Central memory CD8-positive, alpha-beta T cell (primary cell): ENCODE data around the gene ZNF132.
A peak's percentile ranks its signal among the peaks of the same experiment; 100 is the strongest.
"Not testable (repeated sequence)": the region's sequence is repeated elsewhere in the genome, so short reads cannot be mapped to it uniquely, and the experiment has no call there.

ENCODE experiments used
- ATAC-seq: fragments of 150-1000 bp; cut with Tn5 transposase; replicated peaks from 2 replicates; pipeline ENCODE4 v1.10.0; 2022; ENCODE audit warnings: mild to moderate bottlenecking, moderate FRiP score, moderate number of reproducible peaks; ENCODE audit not compliant: poor library complexity, severe bottlenecking; ENCODE audit errors: extremely low read depth
- DNase-seq, 2 donors: peaks; one replicate each; pipeline ENCODE4 v3.0.0; 2021; ENCODE audit warnings: low spot score in 2 of 2
- H3K27ac Mint-ChIP-seq: one replicate; pipeline ENCODE4 v1.8.0; 2022; ENCODE audit warnings: low read depth, mild to moderate bottlenecking, moderate library complexity, mixed read lengths
- H3K27me3 Mint-ChIP-seq: one replicate; pipeline ENCODE4 v1.8.0; 2022; ENCODE audit warnings: mixed read lengths
- H3K36me3 Mint-ChIP-seq: one replicate; pipeline ENCODE4 v1.8.0; 2022; ENCODE audit warnings: mild to moderate bottlenecking, moderate library complexity, mixed read lengths; ENCODE audit not compliant: insufficient read depth
- H3K4me1 Mint-ChIP-seq: one replicate; pipeline ENCODE4 v1.8.0; 2022; ENCODE audit warnings: mixed read lengths
- H3K4me3 Mint-ChIP-seq: one replicate; pipeline ENCODE4 v1.8.0; 2022; ENCODE audit warnings: mild to moderate bottlenecking, moderate library complexity, mixed read lengths
- H3K9me3 Mint-ChIP-seq: one replicate; pipeline ENCODE4 v1.8.0; 2022; ENCODE audit warnings: mixed read lengths

ZNF132 gene

DNA sequence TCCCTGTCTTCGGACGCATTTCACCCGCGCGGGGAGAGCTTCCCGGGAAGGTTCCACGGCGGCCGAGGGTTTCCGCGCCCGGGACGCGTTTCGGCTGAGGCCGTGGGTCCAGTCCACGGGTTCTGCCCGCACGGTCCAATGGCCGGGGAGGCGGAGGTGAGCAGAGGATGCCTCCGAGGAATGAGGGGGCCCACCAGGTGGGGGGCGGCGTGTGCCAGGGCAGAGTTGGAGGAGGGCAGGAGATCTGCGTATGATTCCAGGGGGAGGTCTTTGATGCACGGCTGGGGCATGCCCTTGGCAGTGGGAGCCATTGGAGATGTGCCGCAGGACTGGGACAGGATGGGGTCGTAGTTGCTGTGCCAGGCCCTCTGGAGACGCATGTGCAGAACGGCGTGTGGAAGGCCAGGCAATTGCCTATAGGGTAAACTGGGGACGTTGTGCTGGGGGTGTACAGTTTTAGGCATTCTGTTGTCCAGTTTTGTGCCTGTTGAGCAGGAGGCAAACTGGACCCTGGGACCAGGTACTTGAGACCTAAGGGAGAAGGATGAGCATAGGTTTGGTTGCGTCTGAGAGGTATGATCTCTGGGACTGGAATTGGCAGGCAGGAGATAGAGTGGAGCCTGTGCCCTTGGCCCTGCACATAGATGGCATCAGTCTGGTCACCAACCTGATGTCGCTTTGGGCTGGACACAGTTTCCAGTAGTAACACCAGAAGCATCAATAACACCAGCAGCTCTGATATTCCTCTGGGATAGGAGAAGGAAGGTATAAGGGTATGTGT is 30.8 kb downstream of the ZNF132 start:
- Mint-ChIP-seq H3K27ac (no peak overlapping the region), H3K9me3 (no peaks in the 10 kb centered on the region), H3K36me3 (peaks cover 6% of the 10 kb centered on the region), H3K27me3 (no peaks in the 10 kb centered on the region), H3K4me3 (peak overlapping the region; percentile 91), H3K4me1 (peaks cover 41% of the 10 kb centered on the region)
- ATAC-seq (no peak), DNase-seq (no peak)

GRCh38 chr19:58408152-58409009 is 31.6 kb downstream of the ZNF132 start, which contains the start of gene ZNF584:
Gene ZNF584 (plus strand): TSS chr19:58408649. CDS start chr19:58409148, 499 bp downstream.
- Mint-ChIP-seq H3K27ac (peak within 1 kb of the TSS; percentile 97), H3K27me3 (no peaks in the 10 kb centered on the region), H3K36me3 (peaks cover 7% of the 10 kb centered on the region), H3K4me3 (peak within 1 kb of the TSS; percentile 91), H3K4me1 (peaks cover 41% of the 10 kb centered on the region), H3K9me3 (no peaks in the 10 kb centered on the region)
- DNase-seq (peak; percentile 84 to 86), ATAC-seq (peak; percentile 98)

GRCh38 chr19:58407658-58408151 is 32.2 kb downstream of the ZNF132 start:
- Mint-ChIP-seq H3K4me1 (peaks cover 41% of the 10 kb centered on the region), H3K9me3 (no peaks in the 10 kb centered on the region), H3K36me3 (peaks cover 7% of the 10 kb centered on the region), H3K4me3 (peak overlapping the region; percentile 91), H3K27me3 (no peaks in the 10 kb centered on the region), H3K27ac (peak overlapping the region; percentile 97)
- ATAC-seq (no peak), DNase-seq (no peak)

DNA sequence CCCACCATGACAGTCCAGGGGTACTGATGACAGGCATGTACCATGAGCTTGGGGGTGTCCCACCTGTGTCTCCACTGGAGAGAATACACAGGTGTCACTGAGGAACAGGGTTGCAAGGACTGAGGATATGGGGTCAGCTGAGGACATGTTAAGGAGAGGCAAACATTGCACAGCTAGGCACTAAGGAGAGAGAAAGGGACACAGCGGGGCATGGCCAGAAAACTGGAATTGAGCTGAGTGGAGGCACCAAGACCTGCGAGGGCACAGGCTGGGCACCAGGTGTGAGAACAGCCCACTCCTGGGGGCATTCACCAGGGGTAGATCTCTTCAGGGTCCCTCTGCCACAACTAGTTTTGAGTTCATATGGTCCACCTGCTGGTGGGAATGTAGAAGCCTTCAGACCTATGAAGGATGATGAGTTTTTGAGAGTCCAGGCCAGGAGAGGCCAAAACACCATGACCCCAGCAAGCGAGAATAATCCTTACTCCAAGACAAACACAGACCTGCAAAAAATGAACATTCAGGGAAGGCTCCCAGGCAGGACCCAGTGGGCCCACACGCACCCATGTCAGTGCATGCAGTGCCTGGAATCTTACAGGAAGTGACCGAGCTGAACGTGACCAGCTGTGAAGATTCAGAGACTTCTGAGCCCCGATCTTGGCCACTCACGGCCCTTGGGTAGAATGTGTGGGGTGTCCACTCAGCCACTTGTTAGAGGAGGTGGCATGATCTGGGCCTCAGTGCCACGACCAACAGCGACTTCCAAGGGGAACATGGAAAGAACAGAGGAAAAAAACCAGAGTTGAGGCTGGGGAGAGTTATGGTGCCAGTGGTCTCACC is 32.9 kb downstream of the ZNF132 start:
- DNase-seq: no peak
- peaks cover 41% of the 10 kb centered on the region for H3K4me1 Mint-ChIP-seq
- H3K27me3 Mint-ChIP-seq: no peaks in the 10 kb centered on the region
- no peak for ATAC-seq
- H3K4me3 Mint-ChIP-seq: peak overlapping the region; percentile 91
- peak overlapping the region; percentile 97 for H3K27ac Mint-ChIP-seq
- H3K9me3 Mint-ChIP-seq: no peaks in the 10 kb centered on the region
- peaks cover 6% of the 10 kb centered on the region for H3K36me3 Mint-ChIP-seq

DNA sequence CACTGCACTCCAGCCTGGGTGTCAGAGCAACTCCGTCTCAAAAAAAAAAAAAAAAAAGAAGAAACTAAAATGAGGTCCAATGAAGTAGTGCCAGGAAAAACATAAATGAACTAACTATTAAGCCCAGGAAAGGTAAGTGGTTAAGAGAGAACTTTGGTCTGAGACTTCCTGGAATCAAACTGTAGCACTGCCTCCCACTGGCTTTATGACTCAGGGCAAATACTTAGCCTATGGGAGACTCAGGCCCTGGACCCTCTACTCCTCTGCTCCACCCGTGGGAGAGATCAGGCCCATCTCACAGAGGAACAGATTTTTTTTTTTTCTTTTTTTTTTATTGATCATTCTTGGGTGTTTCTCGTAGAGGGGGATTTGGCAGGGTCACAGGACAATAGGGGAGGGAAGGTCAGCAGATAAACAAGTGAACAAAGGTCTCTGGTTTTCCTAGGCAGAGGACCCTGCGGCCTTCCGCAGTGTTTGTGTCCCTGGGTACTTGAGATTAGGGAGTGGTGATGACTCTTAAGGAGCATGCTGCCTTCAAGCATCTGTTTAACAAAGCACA is 36.0 kb downstream of the ZNF132 start:
- peaks cover 11% of the 10 kb centered on the region for H3K36me3 Mint-ChIP-seq
- H3K4me1 Mint-ChIP-seq: peaks cover 36% of the 10 kb centered on the region
- not testable (repeated sequence) for H3K4me3 Mint-ChIP-seq, H3K9me3 Mint-ChIP-seq, H3K27me3 Mint-ChIP-seq, H3K27ac Mint-ChIP-seq, DNase-seq, ATAC-seq

- Mint-ChIP-seq H3K4me1 (peaks cover 17% of the 10 kb centered on the region), H3K27ac (peak overlapping the region; percentile 94), H3K4me3 (peak overlapping the region; percentile 80), H3K9me3 (no peaks in the 10 kb centered on the region), H3K36me3 (peaks cover 9% of the 10 kb centered on the region), H3K27me3 (no peaks in the 10 kb centered on the region)
- ATAC-seq: no peak
- no peak for DNase-seq
Measured at GRCh38 chr19:58401840-58402421, 38.0 kb downstream of the ZNF132 start.

DNA sequence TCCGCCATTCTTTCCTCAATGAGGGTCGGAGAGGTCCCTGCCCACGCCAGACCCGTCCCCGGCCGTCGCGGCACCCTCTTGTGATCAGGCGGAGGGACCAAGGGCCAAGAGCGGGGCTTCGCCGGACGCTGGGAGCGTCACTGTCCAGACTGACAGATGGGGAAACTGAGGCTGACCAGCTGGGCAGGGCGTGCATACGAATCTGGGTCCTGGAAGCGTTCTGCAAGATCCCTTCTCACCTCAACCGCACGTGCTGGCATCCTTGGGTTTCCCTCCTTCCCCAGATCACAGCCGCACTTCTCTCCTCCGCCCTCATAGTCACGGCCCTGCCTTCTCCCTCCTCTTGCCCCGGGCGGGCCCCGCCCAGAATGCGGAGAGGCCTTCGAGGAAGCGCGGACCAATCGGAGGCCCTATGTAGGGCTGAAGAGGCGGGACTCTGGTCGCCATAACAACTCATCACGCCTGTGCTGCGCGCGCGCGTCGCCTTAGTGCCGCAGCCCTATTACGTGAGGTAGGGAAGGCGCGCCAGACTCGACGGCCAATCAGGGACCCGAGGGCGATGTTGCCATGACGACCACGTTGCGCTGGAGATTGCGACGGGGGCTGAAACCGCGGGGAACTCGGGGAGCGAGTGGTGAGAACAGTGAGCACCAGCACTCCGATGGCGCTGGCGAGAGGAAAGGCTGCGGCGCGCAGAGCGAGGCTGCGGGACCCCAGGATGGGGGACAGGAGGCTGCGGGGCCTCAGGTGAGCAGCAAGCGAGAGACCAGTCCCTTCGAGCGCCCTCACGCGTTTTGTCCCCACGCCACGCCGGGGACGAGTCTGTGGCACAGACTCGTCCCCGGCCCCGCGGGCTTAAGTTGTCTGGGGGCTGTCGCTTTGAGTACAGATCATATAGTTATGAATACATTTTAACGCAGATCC is 38.8 kb downstream of the ZNF132 start:
- ATAC-seq (peak; percentile 98), DNase-seq (peak; percentile 98 to 99)
- peaks cover 7% of the 10 kb centered on the region for H3K36me3 Mint-ChIP-seq
- H3K4me1 Mint-ChIP-seq: peaks cover 9% of the 10 kb centered on the region
- H3K9me3 Mint-ChIP-seq: no peaks in the 10 kb centered on the region
- no peaks in the 10 kb centered on the region for H3K27me3 Mint-ChIP-seq
- H3K27ac Mint-ChIP-seq: peak overlapping the region; percentile 94
- peak overlapping the region; percentile 80 for H3K4me3 Mint-ChIP-seq

DNA sequence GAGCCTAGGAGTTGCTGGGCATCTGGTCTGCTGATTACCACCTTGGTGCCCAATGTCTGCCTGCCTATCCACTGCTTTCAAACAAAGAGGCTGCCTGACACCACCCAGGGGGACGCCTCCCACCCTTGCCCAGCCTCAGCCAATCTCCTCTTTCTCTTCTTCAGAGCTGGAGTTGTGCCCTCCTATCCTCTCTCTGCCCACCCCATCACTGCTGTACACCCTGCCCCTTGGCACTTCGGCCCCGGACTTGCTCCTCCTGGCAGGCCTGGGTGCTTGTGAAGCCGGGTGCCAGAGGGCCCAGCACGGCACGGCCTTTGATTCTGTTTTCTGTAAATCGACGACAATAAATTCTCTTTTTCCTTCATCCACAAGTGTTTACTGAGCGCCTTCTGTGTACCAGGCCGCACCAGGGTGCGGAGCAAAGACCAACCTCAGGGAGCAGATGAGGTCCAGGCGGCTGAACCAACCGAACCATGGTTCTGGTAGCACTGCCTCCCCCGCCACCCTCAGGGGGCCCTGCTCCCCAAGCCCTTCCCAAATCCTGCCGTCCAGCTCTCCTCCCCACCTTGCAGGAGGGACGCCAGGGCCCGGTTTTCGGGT is 39.5 kb downstream of the ZNF132 start:
- ATAC-seq (no peak), DNase-seq (no peak)
- Mint-ChIP-seq H3K27me3 (no peaks in the 10 kb centered on the region), H3K4me1 (peaks cover 9% of the 10 kb centered on the region), H3K27ac (peak overlapping the region; percentile 94), H3K36me3 (peaks cover 10% of the 10 kb centered on the region), H3K4me3 (peak overlapping the region; percentile 80), H3K9me3 (no peaks in the 10 kb centered on the region)

GRCh38 chr19:58399903-58400302 is 40.0 kb downstream of the ZNF132 start:
- DNase-seq (no peak), ATAC-seq (no peak)
- Mint-ChIP-seq H3K27me3 (no peaks in the 10 kb centered on the region), H3K27ac (peak overlapping the region; percentile 94), H3K9me3 (no peaks in the 10 kb centered on the region), H3K4me1 (peaks cover 9% of the 10 kb centered on the region), H3K4me3 (no peak overlapping the region), H3K36me3 (peaks cover 13% of the 10 kb centered on the region)

GRCh38 chr19:58398545-58398944 is 41.4 kb downstream of the ZNF132 start:
- Mint-ChIP-seq H3K4me1 (peaks cover 19% of the 10 kb centered on the region), H3K9me3 (no peaks in the 10 kb centered on the region)

More at GRCh38 chr19:58398545-58398944, 41.4 kb downstream of the ZNF132 start:
- Mint-ChIP-seq H3K27me3 (no peaks in the 10 kb centered on the region), H3K36me3 (peaks cover 20% of the 10 kb centered on the region), H3K4me3 (no peak overlapping the region), H3K27ac (no peak overlapping the region)
- DNase-seq (no peak), ATAC-seq (no peak)
